GM23248 (cell line): Measurements from ENCODE around the gene SLC6A20.

Experiments used
- EZH2 ChIP-seq: fragments of 200-600 bp; sonication (generic); IDR thresholded peaks from 2 replicates; pipeline ENCODE4 v1.6.1; 2018; ENCODE audit warnings: antibody characterized with exemption, mild to moderate bottlenecking; ENCODE audit not compliant: insufficient read depth, poor library complexity, severe bottlenecking
- EZH2phosphoT487 ChIP-seq: fragments of 200-600 bp; sonication (generic); IDR thresholded peaks from 2 replicates; pipeline ENCODE4 v1.6.1; 2018; ENCODE audit warnings: antibody characterized with exemption, moderate library complexity, mild to moderate bottlenecking, low read depth; ENCODE audit not compliant: insufficient read depth

DNA sequence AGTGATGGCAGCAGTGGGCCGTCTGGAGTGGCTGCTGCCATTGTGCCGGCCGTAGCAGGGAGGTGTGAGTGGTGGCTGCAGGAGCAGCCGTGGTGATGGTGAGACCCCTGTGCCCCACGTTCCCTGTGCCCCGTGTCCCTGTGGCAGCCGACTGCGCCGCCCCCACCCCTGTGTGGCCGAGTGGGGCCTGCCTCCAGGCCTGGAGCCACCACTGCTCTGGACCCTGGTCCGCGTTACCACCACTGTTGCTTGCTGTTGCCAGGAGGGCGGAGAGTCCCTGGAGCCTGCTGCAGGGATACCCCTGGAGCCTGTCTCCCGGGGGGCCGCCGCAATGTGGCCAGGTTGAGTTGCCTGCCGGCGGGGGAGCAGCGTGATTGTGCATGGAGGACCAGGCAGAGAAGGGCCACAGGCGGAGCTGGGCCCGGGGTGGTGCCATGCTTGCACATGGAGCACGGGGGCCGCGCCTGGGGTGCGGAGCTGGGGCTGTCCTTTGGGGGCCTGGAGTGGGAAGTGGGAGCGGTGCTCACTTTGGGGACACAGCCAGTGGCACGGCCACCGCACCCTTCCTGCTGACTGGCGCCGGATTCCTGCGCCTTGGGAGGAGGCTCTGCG, 50.1 kb downstream of the SLC6A20 start:
- TF ChIP-seq EZH2phosphoT487, result no peak
- TF ChIP-seq EZH2, result no peak
